ENCODE results near the gene LCT.
"Not testable (repeated sequence)": the region's sequence is repeated elsewhere in the genome, so short reads cannot be mapped to it uniquely, and the experiment has no call there.

Gene LCT

DNA sequence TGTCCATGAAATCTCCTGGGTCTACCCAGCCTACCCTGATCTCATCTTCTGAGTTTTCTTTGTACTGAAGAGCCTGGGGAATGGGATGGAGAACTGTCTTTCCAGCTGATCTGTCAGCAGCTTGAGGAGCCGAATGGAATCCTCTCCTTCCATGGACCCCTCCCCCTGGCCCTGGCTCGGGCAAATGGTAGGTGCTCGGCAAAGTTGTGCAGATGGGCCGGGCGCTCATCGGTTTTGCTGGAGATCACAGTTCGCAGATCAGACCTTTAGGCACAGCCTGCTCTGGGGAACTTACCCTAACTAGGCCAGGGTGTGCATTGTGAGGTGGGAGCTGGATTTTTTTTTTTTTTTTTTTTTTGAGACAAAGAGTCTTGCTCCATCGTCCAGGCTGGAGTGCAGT is 40.4 kb downstream of the LCT start:
- no peak for DNase-seq

DNA sequence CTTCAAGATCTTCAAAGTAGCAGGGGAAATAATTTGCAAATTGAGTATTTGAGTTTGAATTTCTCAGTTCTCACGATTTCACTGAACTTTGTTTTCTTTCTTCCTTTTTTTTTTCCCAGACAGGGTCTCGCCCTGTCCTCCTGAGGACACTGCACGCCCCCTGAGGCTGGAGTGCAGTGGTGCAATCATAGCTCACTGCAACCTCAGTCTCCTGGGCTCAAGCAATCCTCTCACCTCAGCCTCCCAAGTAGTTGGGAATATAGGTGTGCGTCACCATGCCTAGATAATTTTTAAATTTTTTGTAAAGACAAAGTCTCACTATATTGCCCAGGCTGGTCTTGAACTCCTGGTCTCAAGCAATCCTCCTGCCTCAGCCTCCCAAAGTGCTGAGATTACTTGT is 41.3 kb downstream of the LCT start:
- not testable (repeated sequence) for DNase-seq

DNA sequence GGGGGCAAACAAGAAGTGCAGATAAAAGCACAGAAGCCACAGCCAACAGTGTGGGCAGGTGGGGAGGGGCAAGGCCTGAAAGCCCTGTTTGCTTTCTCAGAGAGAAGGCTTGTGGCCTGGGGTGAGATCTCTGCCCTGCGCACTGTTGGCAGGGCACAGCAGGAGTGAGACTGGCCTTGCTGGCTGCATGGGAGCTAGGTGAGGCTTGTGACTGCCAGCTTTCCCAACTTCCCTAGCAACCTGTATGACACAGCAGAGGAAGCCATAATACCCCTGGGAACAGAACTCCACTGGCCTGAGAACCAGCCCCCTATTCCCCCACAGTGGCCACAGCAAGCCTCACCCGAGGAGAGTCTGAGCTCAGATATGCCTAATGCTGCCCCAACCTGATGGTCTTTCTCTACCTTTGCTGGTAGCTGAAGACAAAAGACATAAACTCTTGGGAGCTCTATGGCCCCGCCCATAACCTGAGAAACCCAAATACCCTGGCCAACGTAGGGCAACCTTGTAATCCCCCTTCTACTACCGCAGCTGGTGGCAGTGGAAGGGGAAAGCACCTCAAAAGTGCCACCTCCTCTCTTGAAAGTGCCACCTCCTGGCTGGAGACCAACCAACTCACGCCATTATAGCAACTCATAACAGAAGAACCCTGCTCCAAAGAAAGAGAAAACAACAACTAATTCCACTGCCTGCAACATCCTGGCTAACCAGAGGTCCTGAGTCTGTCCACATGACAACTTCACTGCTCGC is 44.4 kb downstream of the LCT start:
- no peak for DNase-seq

DNA sequence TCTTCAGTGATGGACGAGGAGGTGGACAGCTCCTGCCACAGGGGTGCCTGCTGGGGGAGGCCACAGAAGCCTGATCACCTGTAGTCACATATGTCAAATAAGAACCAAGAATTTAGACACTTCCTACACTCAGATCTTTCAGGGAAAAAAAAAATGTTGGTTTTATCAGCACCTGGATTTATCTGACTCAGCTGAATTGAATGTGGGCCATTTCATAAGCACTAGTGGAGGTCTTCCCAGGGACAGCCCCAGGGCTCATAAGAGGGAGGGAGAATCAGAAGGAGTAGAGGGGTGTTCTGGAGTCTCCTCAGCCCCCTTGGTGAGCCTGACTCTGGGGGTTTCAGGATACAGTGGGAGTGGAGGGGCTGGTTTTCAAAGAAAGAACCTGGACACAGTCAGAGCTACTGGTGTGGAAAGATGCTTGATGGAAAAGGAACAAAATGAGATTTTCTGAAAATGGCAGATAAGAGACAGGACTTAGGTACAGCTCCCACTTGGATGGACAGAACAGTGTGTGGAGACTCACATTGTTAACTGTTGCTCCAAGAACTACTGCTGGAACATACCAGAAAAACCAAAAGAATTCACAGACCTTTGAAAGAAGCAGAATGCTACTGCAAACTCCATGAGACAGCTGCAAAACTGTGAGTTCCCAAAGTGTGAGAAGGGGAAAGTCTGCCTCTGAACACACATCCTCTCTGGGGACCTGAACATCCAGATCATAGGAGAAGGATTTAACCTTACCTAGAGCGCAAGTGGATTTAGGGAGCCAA is 45.4 kb downstream of the LCT start:
- no peak for DNase-seq

DNA sequence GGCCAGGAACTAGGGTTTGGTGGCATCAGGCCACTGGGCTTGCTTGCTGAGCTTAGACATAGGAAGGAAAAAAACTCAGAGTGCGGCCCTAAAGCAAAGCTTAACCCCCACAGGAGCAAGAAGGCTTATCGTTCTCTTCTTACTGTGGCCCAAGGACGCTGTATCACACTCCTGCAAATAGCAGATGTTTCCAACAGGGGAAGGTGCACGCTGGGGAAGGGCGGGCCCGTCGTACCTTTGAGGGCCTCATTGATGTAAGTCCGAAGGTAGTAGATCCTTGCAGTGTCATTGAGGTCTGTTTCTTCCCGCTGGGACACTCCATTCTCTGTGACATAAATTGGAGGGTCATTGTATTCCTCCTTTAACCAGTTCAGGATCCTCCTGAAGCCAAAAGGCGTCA is 46.6 kb downstream of the LCT start:
- DNase-seq = no peak

DNA sequence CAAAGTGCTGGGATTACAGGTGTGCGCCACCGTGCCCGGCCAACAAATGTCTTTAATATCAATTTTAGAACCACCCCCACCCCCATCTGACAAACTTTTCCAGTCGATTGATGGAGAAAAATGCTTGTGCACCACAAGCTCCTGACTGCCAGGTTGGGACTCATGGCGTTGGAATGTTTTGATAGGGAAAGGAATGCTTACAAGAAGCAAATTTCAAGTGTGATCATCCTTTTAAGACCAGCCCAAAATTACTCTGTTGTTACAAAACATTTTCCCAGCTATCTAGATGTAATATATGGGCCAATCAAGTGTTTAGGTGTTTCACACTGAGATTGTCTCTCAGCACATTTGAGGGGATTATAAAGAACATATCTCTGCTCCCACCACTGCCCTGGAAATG is 50.2 kb downstream of the LCT start:
- DNase-seq = no peak

DNA sequence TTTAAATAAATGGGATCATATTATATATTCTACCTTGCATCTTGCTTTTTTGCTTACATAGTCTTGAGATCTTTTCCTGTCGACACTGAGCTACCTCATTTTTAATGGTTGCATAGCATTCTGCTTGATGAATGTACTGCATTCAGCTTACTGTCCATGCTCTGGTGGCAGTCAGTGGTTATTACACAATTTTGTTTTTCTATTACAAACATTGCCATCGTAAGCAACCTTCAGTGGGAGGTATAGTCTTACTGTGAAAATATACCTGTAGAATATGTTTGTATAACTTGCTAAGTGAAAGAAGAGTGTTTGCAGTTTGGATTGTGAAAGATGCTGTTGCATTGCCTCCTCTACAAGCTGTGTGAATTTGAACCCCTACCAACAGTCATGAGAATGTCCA is 52.0 kb downstream of the LCT start:
- no peak for DNase-seq

DNA sequence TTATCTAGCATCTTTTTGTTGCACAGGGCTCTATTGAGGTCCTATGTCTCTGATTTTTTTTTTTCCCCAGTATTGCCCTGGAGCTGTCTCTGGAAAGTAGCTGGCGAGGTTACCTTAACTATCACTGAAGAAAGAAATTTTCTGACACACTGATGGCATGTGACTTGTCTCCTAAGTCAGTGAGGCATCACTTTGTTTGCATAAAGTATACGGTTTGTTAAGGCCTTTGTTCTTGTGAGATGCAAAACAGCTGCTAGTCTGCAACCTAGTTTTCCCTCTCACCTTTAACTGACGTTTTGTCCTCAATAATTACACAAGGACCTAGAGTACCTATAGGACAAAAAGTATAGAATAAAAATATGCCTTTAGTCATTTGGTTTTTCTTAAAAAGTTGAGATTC is 53.5 kb downstream of the LCT start:
- no peak for DNase-seq

DNA sequence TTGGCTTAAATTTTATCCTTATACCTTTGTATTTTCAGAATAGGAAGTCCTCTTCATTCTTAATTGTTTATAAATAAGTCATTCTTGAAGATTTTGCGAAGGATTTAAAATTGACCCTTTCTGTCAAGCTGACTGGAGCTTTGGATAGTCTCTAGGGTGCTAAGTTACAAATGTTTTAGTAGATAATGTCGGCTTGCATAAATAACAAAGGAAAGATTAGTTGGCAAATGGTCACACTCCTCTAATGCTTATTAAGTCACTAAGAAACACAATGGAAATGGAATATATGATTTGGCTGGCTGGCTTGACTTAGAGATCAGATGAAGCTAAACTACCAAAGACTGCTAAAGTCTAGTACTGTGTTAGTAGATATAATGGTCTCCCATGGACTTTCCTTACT is 54.8 kb downstream of the LCT start:
- no peak for DNase-seq

DNA sequence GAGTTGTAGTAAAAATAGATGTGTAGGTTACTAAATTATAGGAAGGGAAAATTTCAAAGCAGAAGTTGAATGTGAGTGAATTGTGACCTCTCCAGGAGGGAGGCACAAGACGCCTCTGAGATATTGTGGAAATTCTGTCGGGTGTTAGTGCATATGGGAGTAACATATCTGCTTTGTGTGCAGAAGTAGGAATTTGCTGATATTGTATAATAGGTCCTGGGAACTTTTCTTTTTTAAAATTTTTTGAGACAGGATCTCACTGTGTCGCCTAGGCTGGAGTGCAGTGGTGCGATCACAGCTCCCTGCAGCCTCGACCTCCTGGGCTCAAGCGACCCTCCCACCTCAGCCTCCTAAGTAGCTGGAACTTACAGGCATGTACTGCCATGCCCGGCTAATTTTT is 60.6 kb downstream of the LCT start:
- no peak for DNase-seq

DNA sequence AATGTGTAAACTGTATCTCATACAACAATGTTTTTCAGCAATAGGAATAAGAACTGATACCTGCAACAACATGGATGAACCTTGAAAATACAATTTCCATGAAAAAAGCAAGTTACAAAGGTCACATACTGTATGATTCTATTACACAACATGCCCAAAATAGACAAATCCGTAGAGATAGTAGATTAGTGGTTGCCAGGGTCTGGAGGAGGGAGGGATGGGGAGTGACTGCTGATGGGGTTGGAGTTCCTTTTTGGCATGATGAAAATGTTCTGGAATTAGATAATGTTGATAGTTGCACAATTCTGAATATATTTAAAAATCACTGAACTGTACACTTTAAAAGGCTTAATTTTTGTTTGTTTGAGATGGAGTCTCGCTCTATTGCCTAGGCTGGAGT is 61.6 kb downstream of the LCT start:
- no peak for DNase-seq

DNA sequence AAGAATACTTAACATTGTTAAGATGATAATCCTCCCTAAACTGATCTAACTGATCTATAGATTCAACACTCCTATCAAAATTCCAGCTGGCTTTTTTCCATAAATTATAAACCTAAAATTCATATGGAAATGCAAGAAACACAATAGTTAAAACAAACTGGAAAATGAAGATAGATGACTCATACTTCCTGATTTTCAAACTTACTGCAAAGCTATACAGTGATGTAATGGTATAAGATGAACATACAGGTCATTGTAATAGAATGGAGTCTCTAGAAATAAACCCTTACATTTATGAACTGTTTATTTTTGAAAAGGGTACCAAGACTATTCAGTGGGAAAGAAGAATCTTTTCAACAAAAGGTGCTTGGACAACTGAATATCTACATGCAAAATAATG is 63.1 kb downstream of the LCT start:
- DNase-seq = no peak

DNA sequence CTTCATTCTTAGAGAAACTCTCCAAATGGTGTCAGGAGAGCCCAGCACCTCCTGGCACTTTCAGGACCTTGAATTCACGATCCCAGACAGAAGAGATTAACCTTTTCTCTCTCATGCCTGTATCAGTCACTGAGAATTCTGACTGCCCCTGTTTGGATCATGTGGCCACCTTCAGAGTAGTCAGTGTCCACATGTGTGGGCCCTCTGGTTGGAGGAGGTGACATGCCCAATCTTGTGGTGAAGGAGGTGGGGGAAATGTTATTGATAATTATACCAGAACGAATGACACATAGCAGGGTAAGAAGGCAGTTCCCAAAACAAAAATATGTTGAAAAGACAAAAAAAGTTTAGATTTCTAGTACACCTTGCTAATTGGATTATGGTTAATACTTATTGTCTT is 63.7 kb downstream of the LCT start:
- DNase-seq = no peak

DNA sequence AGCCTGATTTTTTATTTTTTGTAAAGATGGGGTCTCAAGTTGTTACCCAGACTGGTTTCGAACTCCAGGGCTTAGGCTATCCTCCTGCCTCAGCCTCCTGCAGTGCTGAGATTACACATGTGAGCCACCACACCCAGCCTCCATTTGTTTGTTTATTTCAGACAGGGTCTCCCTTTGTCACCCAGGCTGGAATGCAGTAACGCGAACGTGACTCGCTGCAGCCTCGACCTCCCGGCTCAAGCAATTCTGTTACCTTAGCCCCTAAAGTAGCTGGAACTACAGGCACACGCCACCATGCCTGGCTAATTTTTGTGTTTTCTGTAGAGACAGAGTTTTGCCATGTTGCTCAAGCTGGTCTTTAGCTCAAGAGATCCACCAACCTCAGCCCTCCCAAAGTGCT is 68.1 kb downstream of the LCT start:
- no peak for DNase-seq

DNA sequence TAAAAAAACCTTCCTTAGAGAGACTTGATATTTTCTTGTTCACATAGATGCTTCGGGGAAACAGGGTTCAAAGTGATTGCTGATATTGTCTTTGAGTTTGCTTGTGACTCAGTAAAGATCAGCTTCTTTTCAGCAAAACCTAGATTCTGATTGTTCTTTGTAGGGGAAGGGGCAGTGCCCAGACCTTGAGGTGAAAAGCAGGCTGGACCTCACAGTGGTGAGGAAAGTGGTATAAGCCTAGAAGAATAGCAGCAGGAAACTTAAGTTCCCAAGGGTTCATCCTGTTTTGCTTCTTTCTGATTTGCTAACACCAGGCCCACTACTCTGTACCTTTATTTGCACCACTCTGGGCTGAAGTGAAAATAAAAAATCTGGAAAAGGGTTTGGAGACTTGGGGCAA is 74.5 kb downstream of the LCT start:
- DNase-seq = no peak

DNA sequence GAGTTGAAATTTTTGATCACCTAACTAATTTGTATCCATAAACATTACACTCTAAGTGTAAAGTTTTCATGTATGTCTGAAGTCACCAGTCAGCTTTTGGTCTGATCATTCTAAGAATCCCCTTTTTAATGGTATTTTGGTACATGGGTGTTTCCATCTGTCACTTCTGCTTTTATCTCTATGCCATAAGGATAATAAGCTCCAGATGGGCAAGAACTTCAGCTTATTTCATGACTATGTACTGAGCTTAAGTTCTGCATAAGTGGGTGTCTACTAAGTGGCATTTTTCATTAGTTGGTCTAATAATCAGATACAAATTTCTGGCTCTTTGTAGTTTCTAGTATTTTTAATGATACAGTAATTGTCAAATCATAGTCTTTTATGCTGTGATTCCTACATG is 75.0 kb downstream of the LCT start:
- no peak for DNase-seq

DNA sequence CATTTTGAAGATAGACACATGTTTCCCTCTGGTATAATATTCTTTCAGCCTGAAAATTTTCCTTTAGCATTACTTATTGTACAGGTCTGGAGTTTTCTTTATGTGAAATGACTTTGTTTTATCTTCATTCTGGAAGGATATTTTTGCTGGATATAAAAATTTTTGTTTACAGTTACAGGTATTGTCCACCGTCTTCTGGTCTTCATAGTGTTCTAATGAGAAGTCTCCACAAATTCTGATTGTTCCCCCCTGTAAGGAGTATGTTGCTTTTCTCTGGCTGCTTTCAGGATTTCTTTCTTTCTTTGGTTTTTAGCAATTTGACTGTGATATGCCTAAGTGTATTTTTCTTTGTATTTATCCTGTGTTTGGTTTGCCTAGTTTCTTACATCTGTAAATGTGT is 80.3 kb downstream of the LCT start:
- no peak for DNase-seq

DNA sequence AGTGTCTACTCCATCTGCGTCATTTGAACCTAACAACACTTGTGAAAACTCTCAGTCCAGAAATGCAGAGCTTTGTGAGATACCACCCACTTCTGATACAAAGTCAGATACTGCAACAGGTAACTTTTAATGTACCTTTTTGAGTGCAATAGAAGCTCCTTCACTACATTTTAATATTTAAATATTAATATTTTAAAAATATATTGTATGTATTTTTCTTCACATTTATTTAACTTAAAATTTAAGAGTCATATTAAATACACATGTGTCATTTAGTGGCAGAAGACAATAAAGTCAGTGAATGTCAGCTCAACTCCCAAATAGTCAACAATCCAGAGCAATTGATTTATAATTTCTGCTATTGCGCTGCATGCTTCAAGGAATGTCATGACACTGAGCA is 81.4 kb downstream of the LCT start:
- DNase-seq = no peak

DNA sequence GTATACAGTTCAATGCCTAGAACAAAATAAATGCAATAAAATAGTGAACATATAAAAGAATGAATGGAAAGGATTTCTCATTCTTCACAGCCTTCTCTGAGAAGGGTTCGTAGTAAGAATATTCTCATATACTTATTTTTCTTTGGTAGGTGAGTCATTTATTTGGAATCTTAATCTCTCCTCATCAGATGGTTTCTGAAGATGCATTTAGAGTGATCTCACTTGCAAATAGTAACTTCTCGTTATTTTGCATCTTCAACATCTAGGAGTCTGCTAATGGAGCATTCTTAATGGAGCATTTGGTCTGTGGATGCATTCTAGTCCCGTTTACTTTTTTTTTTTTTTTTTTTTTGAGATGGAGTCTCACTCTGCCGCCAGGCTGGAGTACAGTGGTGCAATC is 91.4 kb downstream of the LCT start:
- DNase-seq = no peak

DNA sequence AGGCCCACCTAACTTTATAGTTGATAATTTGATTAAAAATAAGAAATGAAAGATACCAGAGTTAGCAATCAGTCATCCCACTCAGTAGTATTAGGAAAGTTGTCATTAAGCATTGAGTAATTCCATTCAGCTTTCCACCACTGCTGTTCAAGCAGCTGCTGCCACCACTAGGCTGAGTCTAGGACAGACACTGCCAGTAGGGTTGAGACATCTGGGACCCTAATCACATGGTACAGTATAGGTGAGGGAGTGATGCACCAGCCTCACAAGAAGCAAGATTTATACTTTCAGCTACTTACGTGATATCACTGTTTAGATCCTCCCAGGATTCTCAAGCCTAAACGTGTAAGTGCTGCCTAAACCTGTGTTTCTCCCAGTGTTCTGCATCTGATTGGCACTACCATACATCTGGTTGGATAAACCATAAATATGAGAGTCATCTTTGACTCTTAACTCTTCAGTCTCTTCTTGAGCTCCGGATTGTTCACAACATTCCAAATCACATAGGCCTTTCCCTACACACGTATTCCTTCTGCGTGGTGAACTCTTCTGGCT is 92.1 kb downstream of the LCT start:
- DNase-seq = no peak

DNA sequence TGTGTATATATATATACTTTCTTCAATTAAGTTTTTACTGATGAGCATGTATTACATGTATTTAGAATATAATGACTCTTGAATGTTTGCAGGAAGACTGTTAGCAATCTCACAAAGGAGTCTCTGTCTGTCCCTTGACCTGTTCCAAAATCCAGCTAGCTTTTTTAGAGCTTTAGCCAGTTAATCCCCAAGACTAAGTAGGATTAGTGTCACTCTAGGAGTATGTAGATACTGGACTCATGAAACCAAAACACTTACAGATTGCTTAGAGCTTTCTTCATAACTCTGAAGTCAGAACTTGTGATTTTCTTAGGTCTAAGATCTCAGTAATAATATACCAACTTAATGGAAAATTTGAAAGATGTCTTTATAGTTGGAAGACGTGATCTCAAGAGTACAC is 93.1 kb downstream of the LCT start:
- DNase-seq = no peak

DNA sequence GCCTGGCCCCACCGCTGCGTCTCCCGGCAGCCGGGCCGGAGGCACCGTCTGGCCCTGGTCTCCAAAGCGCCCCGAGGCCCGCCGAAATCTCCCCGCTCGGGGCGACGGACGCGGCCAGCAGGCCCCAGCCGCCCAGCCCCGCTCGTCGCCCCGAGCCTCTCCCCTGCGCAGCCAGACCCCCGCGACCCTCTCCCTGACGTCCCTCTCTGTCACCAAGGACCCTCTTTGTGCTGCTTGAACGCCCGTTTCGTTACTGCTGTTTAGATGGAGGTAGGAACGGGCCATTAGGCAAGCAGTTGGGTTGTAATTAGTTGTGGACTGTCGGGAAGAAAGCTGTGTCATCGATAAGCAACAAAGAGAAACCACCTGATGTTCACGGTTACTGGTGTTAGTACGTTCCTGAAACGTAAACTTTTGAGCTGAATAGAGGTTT is 94.6 kb downstream of the LCT start:
- DNase-seq = peak; percentile 36

DNA sequence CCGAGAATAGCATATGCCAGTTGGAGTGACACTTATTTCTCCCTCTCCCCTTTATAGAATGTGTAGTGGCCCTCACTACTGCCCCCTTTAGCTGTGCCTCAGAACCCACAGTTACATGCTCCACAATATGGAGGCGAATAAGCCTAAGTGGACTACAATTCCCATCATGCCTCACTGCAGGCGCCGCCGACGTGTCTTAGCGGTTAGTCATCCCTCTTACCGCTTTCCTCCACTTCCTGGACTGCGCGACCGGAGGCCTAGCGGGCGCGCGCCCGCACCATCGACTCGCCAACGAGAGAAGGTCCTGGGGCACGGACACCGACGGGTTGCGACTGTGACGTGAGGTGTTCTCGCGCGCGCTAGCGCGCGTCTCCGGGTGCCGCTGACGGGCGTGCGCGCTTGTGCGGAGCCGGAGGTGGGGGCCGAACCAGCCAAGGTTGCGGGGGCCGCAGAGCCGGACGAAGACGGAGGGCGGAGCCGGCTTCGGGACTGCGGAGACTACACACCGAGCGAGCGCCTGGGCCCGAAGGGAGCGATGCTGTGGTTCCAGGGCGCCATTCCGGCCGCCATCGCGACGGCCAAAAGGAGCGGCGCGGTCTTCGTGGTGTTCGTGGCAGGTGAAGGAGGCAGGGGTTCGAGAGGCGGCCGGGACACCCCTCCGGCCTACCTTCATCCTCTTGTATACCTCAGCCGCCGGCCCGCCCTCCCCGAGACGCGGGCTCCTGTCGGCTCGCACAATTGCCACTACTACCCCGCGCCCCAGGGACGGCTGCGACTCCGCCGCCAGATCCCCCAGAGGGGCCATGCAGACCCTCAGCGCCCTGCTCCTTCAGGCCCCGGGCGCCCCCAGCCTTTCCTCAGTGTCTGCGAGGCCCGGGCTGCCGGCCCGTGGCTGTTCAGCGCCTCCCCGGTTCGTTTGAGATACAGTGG is 95.3 kb downstream of the LCT start, which contains the start of gene UBXN4:
TSS of gene UBXN4 (plus strand) at position 461 of the 930 bp plus-strand sequence. CDS start at position 536, 75 bp downstream.
- DNase-seq = peak; percentile 97

All from NCI-H446 treated with DMSO at 0.1 percent for 48 hours (cell line).